Pericardium fibroblast (primary cell): ENCODE results near the gene RHOB. TPM values are rescaled to one million over a fixed set of nuclear protein-coding genes. Genes with fewer than 3 reads are reported as not detected.

ENCODE experiments used
- total RNA-seq: library from RNA; depleted of rRNA; stranded (reverse); fragments of >200 nt; gene quantifications from 2 replicates; pipeline ENCODE4 v1.2.3, GENCODE V29; 2015

RHOB gene
- 231 and 383 TPM in 2 replicates for total RNA-seq

DNA sequence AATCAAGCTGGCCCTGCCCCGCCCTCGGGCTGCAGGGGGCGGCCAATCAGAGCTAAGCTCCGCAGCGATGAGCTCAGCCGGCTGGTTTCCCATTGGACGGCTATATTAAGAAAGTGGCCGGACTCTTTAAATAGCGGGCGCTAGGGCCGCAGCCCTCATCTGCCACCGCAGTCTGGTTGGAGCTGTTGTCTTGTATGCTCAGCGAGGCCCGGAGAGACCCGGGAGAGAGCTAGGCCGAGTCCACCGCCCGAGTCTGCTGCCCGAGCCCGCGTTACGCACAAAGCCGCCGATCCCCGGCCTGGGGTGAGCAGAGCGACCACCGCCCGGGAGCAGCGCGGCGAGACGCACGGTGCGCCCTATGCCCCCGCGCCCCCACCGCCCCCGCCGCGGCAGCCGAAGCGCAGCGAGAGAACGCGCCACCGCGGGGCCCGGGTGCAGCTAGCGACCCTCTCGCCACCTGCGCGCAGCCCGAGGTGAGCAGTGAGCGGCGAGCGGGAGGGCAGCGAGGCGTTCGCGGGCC, at the start of gene RHOB:
RHOB (plus strand) TSS at position 158 of the 520 bp plus-strand sequence. CDS start 392 bp downstream, outside the sequence.

Other genes with a start within 250 kb of the RHOB start
- 1.8 and 4.0 TPM in 2 replicates for gene SDC1, start 221.9 kb upstream of the RHOB start, total RNA-seq
- 11.2 and 20.0 TPM in 2 replicates for gene PUM2, start 96.2 kb upstream of the RHOB start, total RNA-seq
- 28.9 and 31.3 TPM in 2 replicates for gene HS1BP3, start 204.0 kb downstream of the RHOB start, total RNA-seq
- 0.09 and 0.12 TPM in 2 replicates for gene GDF7, start 220.1 kb downstream of the RHOB start, total RNA-seq